Measurements from ENCODE around the gene RBM25.
"Not testable (repeated sequence)": the region's sequence is repeated elsewhere in the genome, so short reads cannot be mapped to it uniquely, and the experiment has no call there.

The RBM25 gene

DNA sequence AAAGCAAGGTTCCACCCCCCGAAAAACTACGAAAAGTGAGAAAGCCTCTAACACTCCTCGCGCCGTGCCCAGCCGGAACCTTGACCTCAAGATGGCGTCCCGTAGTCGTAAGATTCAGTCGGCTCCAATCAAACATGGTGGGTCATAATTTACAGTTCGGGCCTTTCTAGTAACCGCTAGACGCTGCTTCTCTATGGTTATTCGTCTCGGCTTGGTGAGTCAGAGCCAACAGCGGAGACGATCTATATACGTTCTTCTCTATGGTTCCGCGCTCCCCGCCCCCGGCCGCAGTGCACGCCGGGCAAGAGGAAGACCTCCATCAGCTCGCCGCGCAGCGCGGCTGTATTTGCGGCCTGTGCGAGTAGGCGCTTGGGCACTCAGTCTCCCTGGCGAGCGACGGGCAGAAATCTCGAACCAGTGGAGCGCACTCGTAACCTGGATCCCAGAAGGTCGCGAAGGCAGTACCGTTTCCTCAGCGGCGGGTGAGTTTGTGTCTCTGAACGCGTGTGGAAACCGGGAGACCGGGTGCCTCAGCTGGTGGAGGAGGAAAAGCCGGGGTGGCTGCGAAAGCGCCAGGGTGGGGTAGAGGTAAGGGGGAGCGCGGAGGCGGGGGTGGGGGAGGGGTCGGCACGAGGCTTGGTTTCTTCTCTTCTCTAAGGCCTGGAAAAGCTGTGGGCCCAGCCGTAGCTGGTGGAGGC is at the start of gene RBM25:
Gene RBM25 (plus strand): TSS at position 311 of the 698 bp plus-strand sequence. CDS start 13,108 bp downstream, outside the sequence.
- DNase-seq: peak; percentile 97

- DNase-seq: not testable (repeated sequence)
Observed at GRCh38 chr14:73011189-73011588, 47.1 kb upstream of the RBM25 start.

DNA sequence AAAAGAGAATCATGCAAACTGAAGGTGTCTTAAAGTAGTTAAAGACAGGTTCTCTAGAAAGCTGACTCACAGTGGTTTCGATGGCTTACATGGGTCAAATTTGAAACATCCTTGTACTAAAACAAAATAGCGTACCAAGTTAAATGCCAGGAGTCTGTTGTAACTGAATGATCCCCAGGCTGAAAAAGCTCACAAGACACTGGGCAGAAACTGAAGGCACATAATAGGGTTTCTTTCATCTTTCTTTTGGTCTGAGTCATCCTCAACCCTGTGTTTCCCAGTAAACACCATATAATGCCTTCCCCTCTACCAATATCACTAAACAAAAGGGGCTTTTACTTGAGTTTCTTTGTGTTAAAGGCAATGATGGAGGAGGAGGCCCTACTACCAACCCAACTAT is 44.2 kb upstream of the RBM25 start:
- DNase-seq: no peak

DNA sequence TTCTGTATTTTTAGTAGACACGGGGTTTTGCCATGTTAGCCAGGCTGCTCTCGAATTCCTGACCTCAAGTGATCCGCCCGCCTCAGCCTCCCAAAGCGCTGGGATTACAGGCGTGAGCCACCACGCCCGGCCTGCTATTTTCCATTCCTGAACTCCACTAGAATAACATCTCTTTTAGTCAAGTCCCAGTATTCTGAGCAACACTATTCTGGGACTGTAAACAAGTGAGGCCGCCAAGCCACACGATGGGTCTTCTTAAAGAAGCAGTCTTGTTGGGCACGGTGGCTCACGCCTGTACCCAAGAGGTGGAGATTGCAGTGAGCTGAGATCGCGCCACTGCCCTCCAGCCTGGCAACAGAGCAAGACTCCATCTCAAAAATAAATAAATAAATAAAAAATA is 42.8 kb upstream of the RBM25 start:
- DNase-seq: not testable (repeated sequence)

- DNase-seq: not testable (repeated sequence)
Observed at GRCh38 chr14:73016011-73016410, 42.3 kb upstream of the RBM25 start.

DNA sequence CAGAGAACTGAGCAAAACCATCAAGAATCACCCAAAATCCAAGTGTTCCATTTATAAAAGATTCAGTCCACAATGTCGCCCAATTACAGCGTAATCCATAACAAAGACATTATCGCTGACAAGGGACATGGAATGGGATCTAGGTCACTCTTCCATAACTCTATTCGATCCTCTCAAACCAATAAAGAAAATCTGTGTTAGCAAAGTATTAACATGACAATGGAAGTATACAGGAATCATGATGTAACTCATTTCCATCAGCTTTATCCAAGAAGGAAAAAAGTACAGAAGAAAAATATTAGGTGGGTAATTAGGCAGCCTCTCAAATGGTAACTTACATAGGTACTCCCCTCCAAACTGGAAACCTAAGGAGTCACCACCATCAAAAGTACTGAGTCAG is 36.3 kb upstream of the RBM25 start:
- DNase-seq: no peak

DNA sequence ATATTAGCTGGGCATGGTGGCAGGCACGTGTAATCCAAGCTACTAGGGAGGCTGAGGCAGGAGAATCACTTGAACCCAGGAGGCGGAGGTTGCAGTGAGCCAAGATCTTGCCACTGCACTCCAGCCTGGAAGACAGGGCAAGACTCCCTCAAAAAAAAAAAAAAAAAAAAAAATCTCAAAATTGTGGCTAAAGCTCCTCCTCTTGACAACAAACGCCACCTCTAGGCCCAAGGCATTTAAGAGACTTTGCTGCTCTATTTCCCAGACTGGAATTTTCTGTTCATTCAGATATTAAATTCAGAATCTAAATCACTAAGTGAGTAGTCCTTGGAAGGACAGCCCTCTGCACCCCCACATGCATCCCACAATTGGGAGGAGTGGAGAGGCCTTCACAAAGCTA is 32.8 kb upstream of the RBM25 start:
- no peak for DNase-seq

DNA sequence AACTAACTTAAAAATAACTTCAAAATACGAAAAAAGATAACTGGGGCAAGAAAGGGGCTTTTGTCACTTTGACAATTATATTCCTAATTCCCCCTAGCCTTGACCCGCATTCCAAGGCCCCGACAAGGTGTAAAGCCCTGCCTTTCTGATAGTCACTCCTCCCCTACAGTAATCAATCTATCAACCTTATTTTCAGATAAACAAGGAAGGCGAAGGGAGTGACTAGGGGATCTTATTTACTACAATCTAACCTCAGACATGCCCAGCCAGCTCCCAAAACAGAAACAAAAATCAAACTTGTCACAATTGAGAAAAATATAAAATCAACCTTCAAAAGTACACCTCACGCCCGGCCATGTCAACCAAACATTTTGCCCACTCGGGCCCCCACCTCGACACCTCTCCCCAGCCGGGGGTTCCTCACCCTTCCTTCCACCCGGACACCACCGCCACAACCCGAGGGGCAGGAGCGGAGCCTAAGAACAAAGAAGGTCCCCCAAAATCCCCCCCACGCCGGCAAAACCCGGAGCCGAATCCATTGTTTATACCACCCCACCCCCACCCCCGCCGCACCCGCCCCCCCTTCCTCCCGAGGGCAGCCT is 32.0 kb upstream of the RBM25 start:
- no peak for DNase-seq

DNA sequence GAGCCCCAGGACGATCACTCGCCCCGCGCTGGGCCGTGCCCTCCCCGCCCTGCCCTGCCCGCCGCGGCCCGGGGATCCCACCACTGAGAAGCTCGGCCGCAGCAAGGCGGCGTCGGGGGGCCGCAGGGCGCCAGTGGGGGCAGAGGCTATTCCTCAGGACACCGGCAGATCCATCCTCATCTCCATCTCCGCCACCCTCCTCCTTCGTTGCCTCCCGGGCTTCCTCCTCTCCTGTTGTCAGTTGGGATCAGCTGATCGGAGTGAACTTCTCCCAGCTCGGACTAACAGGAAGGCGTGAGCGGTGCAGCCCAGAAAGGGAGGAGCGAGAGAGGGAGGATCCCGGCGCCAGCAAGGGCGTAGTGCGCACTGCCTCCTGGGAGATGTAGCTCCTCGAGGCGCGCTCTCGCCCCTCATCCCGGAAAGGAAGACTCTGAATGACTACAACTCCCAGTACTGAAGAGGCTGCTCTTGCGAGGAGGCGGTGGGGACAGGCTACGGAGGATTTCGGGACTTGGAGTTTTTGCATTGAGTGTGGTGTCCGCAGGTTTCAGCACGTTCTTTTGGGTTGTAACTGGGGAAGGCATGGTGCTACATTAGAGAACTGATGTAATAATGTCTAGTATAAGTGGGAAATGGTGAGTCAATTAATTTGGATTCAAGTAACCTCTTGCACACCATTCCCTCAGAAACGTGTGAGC is 31.3 kb upstream of the RBM25 start, which contains the start of gene ZFYVE1:
Gene ZFYVE1 (minus strand): TSS at position 262 of the 698 bp plus-strand sequence. CDS start 2,598 bp downstream, outside the sequence.
- DNase-seq: peak; percentile 92

GRCh38 chr14:73027546-73027945 is 30.8 kb upstream of the RBM25 start:
- DNase-seq: no peak

GRCh38 chr14:73027984-73028383 is 30.4 kb upstream of the RBM25 start:
- no peak for DNase-seq

GRCh38 chr14:73036706-73037450 is 21.5 kb upstream of the RBM25 start:
- DNase-seq: not testable (repeated sequence)

GRCh38 chr14:73047808-73048207 is 10.5 kb upstream of the RBM25 start:
- DNase-seq: no peak

GRCh38 chr14:73049428-73049827 is 8.9 kb upstream of the RBM25 start:
- DNase-seq: no peak

DNA sequence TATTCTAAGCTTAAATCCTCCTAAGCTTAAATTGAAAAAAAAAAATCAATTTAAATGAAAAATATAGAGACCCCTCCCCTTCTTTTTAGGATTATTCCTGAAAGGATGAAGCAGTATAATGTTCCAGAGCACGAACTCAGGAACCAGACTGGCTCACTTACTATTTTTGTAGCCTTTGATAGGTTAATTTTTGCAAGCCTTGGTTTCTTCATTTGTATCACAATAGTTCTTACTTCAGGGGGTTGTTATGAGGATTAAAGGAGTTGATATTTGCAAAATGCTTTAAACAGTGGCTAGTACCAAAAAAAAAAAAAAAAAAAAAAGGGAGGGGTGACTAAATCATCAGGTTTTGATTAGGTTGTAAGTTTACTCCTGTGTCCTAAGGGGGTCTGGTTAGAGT is 3.1 kb upstream of the RBM25 start:
- DNase-seq: no peak

DNA sequence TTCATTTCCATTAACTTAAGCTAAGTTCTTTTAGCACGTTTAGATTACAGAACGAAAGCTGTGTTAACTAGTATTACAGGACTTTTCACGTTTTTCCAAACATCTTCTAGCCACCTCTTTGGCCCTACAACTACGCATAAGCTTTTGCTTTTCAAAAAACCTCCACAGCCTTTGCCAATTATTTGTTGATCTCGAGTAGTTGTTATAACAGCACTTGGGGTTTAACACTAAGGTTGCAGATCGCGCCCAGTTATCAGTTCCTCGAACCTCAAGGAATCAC is 450 bp upstream of the RBM25 start:
- DNase-seq: no peak

DNA sequence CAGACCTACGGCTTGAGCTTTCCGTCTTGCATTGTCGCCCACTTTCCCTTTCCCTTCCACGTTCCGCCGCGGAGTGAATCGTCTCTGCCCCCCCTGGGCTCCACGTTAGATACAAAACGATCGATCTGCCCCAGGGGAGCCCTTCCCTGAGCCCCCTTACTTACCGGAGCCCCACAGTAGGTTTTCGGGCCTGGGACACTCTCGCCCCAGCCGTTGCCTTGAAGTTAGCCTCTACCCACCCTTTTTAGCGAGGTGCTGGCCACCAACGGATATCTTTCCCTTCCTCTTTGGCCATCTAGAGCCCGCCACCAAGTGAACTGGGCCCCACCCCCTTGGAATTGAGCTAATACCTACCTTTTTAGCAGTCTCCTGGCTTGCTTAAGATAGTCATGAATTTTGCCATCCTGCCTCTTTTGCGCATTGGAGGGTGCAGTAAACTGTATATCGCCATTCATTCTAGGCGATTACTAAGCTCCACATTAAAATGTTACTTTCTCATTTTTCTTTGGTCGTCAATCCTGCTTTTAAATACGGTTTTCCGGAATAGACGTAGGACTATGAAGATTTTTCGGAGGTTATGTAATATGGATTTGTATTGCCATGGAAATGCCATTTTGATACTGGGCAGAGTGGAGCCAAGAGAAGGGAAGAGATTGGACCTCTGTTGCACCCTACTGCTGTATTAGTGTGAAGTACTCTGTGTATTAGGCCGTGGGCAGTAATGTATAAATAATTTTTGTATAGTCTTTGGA is 764 bp downstream of the RBM25 start:
- no peak for DNase-seq

- no peak for DNase-seq
Observed at GRCh38 chr14:73069585-73069984, 11.3 kb downstream of the RBM25 start.

DNA sequence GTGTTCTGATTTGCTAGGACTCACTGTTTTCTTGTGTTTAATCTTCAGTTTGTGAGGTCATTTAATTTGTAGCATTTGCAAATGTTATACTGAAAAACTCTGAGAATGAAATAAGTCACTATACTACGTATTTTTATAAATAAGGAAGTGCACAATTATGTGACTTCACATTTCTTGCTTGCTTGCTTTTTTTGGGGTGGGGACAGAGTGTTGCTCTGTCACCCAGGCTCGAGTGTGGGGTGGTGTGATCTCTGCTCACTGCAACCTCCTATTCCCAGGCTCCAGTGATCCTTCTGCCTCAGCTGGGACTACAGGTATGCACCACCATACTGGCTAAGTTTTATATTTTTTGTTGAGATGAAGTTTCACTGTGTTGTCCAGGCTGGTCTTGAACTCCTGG is 32.7 kb downstream of the RBM25 start:
- DNase-seq: no peak

- no peak for DNase-seq
Observed at GRCh38 chr14:73097421-73097820, 39.1 kb downstream of the RBM25 start.

- no peak for DNase-seq
Observed at GRCh38 chr14:73100334-73100733, 42.0 kb downstream of the RBM25 start.

DNA sequence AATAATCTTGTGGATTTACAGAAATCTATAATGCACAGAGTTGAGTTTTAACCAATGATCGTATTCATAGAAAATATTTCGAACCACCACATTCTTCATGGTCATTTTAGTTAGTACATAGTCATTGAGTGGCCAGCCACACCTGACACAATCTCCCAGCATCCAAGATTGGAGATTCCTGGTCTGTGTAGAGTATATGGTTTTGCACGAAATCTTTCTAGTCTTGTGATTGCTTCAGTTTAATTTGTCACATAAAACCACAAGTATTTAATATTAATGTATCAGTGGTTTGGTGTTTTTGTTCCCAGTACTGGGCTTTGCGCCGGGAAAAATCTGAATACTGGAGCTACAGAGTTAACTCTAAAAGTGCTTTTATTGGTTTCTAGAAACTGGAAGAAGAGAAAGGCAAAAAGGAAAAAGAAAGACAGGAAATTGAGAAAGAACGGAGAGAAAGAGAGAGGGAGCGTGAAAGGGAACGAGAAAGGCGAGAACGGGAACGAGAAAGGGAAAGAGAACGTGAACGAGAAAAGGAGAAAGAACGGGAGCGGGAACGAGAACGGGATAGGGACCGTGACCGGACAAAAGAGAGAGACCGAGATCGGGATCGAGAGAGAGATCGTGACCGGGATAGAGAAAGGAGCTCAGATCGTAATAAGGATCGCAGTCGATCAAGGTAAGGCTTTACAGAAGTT is 44.6 kb downstream of the RBM25 start:
- DNase-seq: no peak
